Parathyroid adenoma (tissue), 2 donors: ENCODE data around the gene ZNF580.
A peak's percentile ranks its signal among the peaks of the same experiment; 100 is the strongest.

ENCODE experiments used
- H2AFZ ChIP-seq: fragments of 300-600 bp; sonication (generic); one replicate; pipeline ENCODE4 v1.7.0; 2017; ENCODE audit warnings: antibody characterized with exemption, mild to moderate bottlenecking
- H3K27ac ChIP-seq: fragments of 300-600 bp; sonication (generic); one replicate; pipeline ENCODE4 v1.7.0; 2017
- H3K27me3 ChIP-seq: fragments of 300-600 bp; sonication (generic); one replicate; pipeline ENCODE4 v1.7.0; 2017; ENCODE audit warnings: low read length; ENCODE audit not compliant: control insufficient read depth, insufficient read depth
- H3K36me3 ChIP-seq: fragments of 300-600 bp; sonication (generic); one replicate; pipeline ENCODE4 v1.7.0; 2017; ENCODE audit warnings: low read length; ENCODE audit not compliant: control insufficient read depth, insufficient read depth
- H3K4me1 ChIP-seq: fragments of 300-600 bp; sonication (generic); one replicate; pipeline ENCODE4 v1.7.0; 2017; ENCODE audit warnings: control low read depth
- H3K4me2 ChIP-seq: fragments of 300-600 bp; sonication (generic); one replicate; pipeline ENCODE4 v1.7.0; 2017; ENCODE audit warnings: low read length
- H3K4me3 ChIP-seq: fragments of 300-600 bp; sonication (generic); one replicate; pipeline ENCODE4 v1.7.0; 2017; ENCODE audit warnings: low read depth, low read length
- H3K79me2 ChIP-seq: fragments of 300-600 bp; sonication (generic); one replicate; pipeline ENCODE4 v1.7.0; 2017; ENCODE audit warnings: control low read depth
- H3K9ac ChIP-seq: fragments of 300-600 bp; sonication (generic); one replicate; pipeline ENCODE4 v1.7.0; 2017; ENCODE audit warnings: mild to moderate bottlenecking
- H3K9me3 ChIP-seq: fragments of 300-600 bp; sonication (generic); one replicate; pipeline ENCODE4 v1.7.0; 2017; ENCODE audit warnings: low read length; ENCODE audit not compliant: control insufficient read depth
- TF ChIP-seq, protein P1 (sequence below): fragments of 300-600 bp; sonication (generic); IDR thresholded peaks from one replicate; pipeline ENCODE4 v1.7.0; 2017; ENCODE audit warnings: antibody characterized with exemption, mild to moderate bottlenecking
- donor health status: primary hyperparathyroidism.

ZNF580 gene

DNA sequence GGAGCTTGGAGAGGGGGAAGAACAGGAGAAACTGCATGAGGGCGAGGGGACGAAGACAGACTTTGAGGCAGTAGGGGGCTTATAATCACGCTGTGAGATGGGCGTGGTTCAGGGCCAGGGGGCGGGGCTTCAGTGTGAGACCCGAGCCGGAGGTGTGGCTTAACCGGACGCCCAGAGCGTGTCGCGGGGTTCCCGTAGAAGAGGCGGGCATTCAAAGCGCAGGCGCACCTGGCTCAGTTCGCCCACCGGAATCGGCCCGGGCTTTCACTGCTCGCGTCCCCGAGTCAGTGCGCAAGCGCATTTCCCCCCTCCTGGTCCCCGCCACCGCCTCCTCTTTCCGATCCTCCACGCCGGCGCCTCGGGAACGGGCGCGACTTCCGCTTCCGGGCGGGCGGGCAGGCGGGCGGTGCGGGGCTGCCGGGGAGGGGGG is 35.6 kb upstream of the ZNF580 start:
- Histone ChIP-seq H3K4me1 (peaks cover 16% of the 10 kb centered on the region), H3K9me3 (no peaks in the 10 kb centered on the region), H3K4me2 (peak overlapping the region; percentile 70), H2AFZ (peak overlapping the region; percentile 73), H3K4me3 (peak overlapping the region; percentile 94), H3K27me3 (no peaks in the 10 kb centered on the region), H3K27ac (peak overlapping the region; percentile 91), H3K79me2 (peaks cover 35% of the 10 kb centered on the region), H3K9ac (no peak overlapping the region), H3K36me3 (no peaks in the 10 kb centered on the region)
- TF ChIP-seq, protein P1, sequence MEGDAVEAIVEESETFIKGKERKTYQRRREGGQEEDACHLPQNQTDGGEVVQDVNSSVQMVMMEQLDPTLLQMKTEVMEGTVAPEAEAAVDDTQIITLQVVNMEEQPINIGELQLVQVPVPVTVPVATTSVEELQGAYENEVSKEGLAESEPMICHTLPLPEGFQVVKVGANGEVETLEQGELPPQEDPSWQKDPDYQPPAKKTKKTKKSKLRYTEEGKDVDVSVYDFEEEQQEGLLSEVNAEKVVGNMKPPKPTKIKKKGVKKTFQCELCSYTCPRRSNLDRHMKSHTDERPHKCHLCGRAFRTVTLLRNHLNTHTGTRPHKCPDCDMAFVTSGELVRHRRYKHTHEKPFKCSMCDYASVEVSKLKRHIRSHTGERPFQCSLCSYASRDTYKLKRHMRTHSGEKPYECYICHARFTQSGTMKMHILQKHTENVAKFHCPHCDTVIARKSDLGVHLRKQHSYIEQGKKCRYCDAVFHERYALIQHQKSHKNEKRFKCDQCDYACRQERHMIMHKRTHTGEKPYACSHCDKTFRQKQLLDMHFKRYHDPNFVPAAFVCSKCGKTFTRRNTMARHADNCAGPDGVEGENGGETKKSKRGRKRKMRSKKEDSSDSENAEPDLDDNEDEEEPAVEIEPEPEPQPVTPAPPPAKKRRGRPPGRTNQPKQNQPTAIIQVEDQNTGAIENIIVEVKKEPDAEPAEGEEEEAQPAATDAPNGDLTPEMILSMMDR: no peak

DNA sequence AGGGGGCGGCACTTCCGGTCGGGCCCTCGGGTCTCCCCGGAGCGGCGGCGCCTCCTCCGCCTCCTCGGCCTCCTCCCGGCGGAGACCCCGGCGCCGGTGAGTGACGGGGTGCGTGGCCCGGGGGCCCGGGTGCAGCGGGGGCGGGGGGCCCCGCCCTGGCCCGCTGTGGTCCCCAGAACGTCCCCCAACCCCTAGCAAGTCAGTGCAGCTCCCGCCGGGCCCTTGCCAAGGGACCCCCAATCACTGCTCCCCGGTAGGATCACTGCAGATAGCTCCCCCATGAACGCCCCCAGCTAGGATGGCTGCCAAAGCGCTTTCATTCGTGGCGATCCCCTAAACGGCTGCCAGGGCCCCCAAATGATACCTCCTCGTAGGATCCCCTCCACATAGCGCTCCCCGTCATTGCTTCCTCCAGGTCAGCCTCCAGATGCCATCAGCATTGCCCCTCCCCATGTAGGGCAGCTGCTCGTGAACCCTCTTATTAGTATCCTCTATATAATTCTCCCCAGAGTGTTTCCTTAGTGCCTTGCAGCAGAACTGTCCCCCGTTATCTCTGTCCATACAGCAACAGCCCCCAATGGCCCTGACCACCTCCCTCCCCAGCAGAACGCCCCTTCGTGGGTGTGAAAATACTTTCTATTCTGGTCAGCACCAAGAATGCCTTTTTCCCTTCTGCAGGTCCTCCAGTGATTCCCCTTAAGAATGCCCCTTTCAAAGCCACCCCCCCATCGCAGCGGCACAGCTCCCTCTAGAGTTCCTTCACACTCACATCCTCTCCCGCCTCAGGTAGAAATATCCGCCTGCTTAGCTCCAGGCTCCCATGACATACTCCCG is 34.9 kb upstream of the ZNF580 start, which contains the start of gene ZNF865:
TSS of gene ZNF865 (plus strand) at position 11 of the 834 bp plus-strand sequence. CDS start 7,972 bp downstream, outside the sequence.
- no peaks in the 10 kb centered on the region for H3K36me3 ChIP-seq
- TF ChIP-seq, protein P1: peak; percentile 83
- H3K4me3 ChIP-seq: peak within 1 kb of the TSS; percentile 94
- H3K4me2 ChIP-seq: peak within 1 kb of the TSS; percentile 99
- H3K79me2 ChIP-seq: peaks cover 39% of the 10 kb centered on the region
- peaks cover 16% of the 10 kb centered on the region for H3K4me1 ChIP-seq
- no peaks in the 10 kb centered on the region for H3K27me3 ChIP-seq
- peak within 1 kb of the TSS; percentile 91 for H3K27ac ChIP-seq
- no peaks in the 10 kb centered on the region for H3K9me3 ChIP-seq
- peak within 1 kb of the TSS; percentile 85 for H3K9ac ChIP-seq
- peak within 1 kb of the TSS; percentile 81 for H2AFZ ChIP-seq

DNA sequence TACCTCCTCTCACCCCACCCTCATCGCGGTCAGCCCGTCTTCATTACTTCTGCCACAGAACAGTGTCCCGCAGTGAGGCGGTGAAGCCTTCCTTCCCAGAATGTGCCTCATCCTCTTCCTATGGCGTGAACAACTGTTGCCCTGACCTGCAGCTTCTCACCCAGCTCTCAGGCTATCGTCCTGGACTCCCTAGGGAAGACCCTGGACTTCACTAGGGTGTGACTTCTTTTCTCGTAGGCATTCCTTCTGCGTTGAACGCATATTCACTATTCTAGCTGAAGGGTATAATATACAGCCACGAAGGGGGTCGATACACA is 34.4 kb upstream of the ZNF580 start:
- peak overlapping the region; percentile 99 for H3K4me2 ChIP-seq
- H3K27ac ChIP-seq: peak overlapping the region; percentile 91
- H3K79me2 ChIP-seq: peaks cover 39% of the 10 kb centered on the region
- no peaks in the 10 kb centered on the region for H3K27me3 ChIP-seq
- H3K9ac ChIP-seq: no peak overlapping the region
- peak overlapping the region; percentile 94 for H3K4me3 ChIP-seq
- H3K9me3 ChIP-seq: no peaks in the 10 kb centered on the region
- H3K36me3 ChIP-seq: no peaks in the 10 kb centered on the region
- H2AFZ ChIP-seq: no peak overlapping the region
- TF ChIP-seq, protein P1: no peak
- H3K4me1 ChIP-seq: peaks cover 18% of the 10 kb centered on the region

DNA sequence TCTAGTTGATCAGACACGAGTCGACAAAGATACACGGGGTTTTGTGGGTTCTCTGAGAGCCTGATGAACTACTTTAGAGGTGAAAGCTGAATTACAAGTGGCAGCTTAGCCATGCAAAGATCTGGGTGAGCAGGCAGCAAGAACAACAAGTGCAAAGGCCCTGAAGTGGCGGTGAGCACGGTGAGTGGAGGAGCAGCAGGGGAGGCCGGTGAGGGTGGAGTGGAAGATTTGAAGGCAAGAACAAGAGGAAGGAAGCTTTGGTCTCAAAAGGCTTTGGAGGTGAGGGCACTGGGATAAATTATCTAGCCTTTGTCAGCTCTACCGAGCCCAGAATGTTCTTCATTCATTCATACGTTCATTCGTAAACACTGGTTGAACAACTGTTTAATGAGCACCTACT is 34.0 kb upstream of the ZNF580 start:
- Histone ChIP-seq H3K9me3 (no peaks in the 10 kb centered on the region), H3K27ac (no peak overlapping the region), H2AFZ (no peak overlapping the region), H3K4me3 (peak overlapping the region; percentile 94), H3K36me3 (no peaks in the 10 kb centered on the region), H3K4me1 (peaks cover 22% of the 10 kb centered on the region), H3K9ac (no peak overlapping the region), H3K27me3 (no peaks in the 10 kb centered on the region), H3K4me2 (peak overlapping the region; percentile 99), H3K79me2 (peaks cover 39% of the 10 kb centered on the region)
- TF ChIP-seq, protein P1: no peak
